ENCODE measurements around the gene ASPM.

ASPM gene, protein sequence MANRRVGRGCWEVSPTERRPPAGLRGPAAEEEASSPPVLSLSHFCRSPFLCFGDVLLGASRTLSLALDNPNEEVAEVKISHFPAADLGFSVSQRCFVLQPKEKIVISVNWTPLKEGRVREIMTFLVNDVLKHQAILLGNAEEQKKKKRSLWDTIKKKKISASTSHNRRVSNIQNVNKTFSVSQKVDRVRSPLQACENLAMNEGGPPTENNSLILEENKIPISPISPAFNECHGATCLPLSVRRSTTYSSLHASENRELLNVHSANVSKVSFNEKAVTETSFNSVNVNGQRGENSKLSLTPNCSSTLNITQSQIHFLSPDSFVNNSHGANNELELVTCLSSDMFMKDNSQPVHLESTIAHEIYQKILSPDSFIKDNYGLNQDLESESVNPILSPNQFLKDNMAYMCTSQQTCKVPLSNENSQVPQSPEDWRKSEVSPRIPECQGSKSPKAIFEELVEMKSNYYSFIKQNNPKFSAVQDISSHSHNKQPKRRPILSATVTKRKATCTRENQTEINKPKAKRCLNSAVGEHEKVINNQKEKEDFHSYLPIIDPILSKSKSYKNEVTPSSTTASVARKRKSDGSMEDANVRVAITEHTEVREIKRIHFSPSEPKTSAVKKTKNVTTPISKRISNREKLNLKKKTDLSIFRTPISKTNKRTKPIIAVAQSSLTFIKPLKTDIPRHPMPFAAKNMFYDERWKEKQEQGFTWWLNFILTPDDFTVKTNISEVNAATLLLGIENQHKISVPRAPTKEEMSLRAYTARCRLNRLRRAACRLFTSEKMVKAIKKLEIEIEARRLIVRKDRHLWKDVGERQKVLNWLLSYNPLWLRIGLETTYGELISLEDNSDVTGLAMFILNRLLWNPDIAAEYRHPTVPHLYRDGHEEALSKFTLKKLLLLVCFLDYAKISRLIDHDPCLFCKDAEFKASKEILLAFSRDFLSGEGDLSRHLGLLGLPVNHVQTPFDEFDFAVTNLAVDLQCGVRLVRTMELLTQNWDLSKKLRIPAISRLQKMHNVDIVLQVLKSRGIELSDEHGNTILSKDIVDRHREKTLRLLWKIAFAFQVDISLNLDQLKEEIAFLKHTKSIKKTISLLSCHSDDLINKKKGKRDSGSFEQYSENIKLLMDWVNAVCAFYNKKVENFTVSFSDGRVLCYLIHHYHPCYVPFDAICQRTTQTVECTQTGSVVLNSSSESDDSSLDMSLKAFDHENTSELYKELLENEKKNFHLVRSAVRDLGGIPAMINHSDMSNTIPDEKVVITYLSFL (N-terminal part only)

DNA sequence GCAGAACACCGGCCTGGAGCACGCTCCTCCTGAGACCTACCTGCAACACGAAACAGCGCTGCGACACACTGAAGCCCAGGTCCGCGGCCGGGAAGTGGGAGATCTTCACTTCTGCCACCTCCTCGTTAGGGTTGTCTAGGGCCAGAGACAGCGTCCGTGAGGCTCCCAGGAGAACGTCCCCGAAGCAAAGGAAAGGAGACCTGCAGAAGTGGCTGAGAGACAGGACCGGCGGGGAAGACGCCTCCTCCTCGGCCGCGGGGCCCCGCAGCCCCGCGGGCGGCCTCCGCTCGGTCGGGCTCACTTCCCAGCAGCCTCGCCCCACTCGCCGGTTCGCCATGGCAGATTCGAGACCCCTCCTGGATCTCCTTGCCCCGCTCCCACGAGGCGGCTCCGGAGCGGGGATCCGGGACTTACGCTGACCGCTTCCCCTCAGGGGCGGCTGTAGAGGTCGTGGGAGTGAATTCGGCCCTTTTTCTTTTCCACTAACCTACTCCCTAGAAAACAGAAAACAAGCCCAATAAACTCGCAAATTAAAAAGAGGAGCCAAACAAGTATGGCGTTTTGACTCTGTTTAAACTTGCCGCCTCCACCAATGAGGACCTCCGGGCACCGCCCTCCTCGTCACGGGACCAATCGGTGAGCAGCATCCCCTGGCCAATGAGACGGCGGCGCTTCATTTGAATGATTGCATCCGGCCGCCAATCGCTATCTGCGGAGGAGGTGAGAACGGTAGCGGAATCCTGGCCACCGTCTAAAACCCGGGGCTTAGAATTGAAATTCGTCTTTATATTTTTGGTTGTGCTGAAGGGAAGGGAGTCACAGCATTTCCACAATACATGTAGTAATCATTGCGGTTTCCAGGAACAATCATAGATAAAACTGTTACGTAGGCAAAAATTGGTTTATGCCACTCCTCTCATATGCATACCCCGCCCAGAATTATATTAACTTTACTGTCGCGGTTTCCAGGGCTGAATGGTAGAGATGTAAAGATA, at the start of gene ASPM:
TSS of gene ASPM (minus strand) at position 569 of the 995 bp plus-strand sequence. CDS start at position 337, 232 bp downstream.
- DNase-seq = peak; percentile 95

DNA sequence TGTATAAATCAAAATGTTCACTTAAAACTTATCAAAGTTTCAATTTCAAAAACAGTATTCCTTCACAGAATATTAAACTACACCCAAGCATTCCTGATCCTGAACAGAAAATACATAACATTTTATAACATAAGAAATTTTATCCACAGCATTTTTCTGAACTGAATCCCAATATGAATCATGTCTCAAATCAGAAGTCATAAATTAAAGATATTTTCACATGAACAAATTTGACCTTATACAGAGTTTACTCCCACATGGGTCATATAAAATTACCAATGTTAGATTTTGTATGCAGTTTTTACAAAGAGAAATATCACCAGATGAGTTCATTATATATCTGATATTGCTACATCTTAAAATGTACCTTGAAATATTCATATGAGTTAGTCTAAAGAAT, 48.6 kb upstream of the ASPM start:
- DNase-seq = no peak

DNA sequence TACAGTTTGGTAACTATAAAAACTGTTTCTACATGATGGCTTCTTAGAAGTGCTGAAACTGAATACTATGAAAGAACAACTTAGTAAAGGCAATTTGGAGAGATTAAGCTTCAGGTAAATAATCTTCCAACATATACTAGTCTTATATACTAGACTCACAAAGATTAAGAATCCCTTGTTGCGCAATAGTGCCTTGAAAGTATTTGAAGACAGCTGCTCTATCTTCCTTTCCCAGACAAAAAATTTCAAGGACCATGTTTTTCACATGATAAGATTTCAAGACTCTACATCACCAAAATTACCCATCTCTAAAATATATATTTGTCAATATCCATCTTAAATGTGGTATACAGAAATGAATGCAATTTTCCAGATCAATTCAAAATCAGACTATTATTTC, 37.7 kb upstream of the ASPM start:
- no peak for DNase-seq

DNA sequence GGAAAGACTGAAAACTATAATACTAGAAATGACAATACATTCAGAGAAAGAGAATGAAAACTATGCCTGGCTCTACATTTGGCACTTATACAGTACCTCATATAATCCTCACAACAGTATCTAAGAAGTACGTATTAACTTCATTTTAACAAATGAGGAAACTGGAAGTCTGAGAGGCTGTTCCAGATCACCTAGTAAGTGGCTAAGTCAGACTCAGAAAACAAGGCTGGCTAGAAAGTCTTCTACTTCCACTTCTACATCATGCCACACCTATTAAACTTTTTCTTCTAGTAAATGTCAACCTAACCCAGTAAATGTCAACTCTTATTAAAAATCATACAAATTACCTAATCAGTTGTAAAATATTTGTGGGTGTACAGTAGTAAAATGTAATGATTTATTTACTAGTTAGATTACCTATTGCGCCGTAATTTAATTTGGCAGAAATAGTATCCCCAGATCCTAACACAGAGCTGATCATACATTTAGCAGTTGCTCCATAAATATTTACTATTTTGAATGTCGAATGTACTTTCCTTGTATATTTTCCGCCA, 36.8 kb upstream of the ASPM start:
- DNase-seq = no peak

DNA sequence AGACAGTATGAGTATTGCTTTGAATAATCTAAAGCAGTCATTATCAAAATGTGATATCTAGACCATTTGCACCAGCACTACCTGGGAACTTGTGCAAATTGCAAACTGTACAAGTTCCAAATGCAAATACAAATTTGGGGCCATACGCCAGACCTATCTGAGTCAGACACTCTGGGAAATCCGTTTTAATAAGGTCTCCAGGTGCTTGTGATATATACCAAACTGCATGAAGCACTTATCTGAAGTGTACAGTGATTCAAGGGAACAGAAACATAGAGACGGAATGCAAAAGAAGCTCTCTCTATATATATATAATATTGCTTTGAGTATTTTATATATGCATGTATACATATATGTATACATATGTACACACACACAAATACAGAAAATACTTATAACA, 36.2 kb upstream of the ASPM start:
- no peak for DNase-seq

DNA sequence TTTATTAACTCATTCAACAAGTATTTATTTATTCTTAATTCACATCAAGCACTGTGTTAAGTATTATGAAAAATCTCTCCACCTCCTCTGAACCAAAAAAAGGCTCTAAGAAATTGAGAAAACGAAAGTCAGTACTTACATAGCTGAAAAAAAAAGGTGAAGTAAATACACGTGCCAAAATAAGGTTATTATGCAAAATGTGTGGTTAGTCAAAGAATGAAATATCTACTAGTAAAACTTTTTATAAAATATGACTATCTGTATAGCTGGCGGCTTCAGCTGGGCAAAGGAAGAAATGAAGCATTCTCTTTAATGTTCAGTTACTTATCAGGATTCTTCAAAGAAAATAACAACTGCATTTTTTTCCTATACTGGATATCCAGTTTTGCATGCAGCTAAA, 35.5 kb upstream of the ASPM start:
- DNase-seq = no peak

DNA sequence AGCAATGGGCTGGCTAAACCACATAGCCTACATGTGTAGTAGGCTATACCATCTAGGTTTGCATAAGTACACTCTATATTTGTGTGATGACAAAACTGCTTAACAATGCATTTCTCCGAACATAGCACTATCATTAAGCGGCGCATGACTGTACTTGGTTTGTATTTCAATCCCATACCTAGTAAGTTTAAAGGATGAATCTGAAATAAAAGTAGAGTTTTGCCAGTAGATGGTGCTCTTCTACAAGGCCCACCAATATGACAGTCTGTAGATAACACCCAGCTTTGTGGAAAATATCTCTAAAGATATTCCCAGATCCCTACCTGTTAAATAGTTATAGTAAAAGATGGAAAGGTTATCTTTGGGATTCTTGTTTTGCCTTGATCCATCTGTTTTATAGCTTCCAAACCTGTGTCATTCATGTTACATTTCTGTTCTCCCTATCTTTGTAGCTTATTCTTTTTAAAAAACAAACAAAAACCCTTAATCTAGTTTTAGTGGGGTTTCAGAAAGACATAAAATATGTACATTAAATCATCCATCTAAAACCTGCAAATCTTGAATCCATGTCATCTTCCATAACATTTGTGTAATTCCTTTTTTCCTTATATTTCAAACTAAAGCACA, 33.9 kb upstream of the ASPM start:
- DNase-seq = no peak

DNA sequence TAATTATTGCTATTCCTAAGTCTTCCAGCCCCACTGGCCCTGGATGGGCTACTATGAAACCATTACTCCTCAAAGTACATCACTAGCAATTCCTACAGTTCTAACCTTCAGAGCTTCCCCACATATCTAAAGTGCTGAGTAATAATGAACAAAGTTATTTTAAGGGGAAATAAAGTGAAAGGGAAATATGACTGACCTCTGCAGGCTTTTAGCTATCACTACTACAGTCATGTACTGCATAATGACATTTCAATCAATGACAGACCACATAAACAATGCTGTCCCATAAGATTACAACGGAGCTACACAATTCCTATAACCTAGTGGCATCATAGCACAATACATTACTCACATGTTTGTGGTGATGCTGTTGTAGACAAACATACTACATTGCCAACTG, 32.5 kb upstream of the ASPM start:
- no peak for DNase-seq

DNA sequence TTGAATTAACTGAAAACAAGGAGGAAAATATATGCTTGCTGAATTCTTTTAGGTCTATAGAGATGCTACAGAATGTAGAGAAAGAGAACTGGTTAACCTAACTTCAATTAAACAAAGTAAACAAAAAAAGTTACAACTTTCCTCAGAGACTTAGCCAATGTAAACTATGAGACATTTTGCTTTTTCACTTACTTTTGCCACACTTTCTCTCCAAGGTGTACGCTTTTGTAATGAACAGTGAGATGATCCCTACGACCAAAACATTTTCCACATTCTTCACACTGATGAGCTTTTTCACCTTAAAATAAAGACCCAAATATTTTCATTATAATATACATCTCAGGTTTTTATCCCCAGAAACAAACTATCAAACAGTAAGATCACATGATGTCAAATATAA, 28.3 kb upstream of the ASPM start:
- DNase-seq = no peak

DNA sequence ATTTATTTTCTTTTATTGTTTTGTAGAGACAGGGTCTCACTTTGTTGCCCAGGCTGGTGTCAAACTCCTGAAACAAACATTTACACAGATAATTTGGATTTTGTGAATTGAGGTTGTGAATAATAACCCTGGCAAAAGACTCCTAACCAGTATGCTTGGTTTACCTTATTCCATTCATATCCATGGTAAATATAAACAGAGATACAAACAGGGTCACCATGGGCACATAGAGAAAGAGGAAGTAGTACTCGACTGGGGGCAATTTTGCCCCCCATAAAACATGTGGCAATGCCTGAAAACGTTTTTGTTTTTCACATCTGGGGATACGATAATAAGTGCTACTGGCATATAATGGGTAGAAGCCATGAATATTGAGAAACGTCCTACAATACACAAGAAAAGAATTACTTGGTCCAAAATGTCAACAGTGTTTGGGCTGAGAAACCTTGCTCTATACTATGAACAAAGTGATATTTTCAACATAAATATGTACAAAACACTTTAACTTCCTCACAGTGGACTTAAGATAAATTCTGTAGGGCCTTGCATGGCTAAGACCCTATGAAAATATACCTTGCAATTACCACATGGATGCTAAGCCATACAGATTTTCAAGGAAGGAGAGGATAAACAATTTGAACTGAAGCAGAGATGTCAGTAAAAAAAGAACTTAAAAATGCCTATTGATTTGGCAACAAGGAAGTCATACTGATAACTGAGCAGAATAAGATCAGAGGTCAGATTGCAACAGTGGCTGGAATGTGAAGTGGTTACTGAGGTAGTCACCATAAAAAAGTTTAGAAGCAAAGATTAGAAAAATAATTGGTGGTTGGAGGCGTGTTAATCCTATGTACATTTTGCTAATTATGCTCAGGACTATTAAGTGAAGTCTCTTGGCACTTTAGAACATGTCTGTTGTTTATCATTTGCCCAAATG, 27.4 kb upstream of the ASPM start:
- DNase-seq = no peak

DNA sequence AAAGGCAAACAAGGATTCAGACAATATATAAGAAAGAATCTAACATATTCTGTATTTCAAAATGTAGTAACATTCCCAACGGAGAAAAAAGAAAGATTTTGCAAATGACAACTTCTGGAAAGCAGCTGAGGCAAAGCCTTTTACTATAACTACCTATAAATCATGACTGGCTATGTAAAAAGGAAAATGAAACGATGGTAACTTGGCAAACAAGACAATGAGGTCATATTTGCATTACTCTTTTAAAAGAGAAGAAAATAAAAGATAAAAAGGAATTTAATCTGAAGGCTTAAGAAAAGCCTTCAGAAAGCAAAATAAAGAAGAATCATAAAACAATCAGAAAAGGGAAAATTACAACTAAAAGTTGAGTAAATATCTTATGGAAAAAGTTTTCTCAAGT, 25.1 kb upstream of the ASPM start:
- DNase-seq = no peak

DNA sequence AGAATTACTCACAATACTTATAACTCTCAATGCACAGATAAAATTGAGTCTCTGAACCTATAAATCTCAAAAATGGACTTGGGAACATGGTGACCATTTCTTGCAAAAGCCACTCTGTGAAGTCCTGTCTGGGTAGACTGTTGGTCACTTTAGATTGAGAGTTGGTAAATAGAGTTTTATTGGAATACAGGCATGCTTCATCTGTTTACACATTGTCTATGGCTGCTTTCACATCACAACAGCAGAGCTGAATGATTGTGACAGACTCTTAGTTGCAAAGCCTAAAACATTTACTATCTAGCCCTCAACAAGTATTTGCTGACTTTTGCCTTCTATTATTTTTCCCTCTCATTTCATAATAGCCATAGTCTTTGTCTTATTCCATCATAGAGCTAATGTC, 24.1 kb upstream of the ASPM start:
- no peak for DNase-seq

DNA sequence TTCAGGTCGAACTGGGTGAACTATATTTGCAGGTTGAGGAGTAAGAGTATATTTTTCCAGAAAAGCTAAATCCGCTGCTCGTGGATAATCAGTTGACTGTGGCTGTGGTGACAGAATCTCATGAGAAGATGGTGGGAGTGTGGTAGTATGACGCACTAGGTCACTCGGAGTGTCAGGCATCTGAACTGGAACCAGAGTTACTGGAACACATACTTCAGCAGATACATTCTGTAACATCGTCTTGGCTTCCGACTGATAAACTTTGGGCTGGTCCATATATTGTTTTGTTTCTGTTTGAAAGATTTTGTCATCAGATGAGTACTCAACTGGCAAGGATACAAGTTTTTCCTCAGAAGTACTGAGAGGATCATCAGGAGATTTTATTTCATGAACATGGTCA, 13.0 kb upstream of the ASPM start:
- DNase-seq = no peak

DNA sequence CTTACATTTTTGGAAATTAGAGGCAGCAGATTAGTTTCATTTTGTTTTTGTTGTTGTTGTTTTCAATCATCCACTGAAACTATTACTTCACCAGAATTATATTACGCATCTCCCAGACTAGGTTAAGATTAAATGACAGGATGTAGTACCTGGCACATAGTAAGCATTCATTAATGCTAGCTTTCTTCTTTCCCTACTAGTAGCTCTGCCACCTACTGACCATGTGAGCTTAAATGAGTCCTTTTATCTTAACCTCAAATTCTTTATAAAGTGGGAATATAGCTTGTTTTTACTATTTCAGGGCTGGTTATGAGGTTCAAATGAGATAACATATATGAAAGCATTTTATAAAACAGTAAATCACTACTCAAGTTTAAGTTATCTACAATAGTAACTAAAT, 10.2 kb upstream of the ASPM start:
- DNase-seq = no peak

DNA sequence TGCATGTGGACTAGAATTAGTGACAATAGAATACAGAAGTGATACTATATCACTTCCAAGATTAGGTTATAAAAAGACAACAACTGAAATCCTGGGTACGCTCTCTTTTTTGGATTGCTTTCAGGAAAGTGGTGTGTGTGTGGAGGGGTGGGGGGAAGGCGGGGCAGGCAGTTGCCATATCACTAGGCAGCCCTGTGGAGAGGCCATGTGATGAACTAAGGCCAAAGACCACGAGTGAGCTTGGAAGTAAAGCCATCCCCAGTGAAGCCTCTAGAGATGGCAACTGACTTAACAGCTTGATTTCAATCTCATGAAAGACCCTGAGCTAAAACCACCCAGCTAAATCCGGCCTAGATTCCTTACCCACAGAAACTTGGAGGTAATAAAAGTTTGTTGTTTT, 6.2 kb upstream of the ASPM start:
- DNase-seq = no peak

DNA sequence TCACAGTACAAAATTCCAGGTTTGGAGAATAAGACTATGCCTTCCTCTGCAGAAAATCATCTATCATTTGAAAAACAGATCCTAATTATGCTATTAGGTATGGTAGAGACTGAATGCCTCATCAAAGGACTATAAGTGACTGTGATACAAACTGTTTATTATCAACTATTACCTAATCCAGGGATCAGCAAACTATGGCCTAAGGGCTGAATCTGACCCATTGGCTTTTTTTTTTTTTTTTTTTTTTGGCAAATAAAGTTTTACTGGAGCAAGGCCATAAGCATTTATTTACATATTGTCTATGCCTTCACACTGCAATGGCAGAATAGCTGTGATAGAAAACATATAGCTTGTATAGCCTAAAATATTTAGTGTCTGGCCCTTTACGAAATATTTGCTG, 4.7 kb upstream of the ASPM start:
- DNase-seq = no peak

DNA sequence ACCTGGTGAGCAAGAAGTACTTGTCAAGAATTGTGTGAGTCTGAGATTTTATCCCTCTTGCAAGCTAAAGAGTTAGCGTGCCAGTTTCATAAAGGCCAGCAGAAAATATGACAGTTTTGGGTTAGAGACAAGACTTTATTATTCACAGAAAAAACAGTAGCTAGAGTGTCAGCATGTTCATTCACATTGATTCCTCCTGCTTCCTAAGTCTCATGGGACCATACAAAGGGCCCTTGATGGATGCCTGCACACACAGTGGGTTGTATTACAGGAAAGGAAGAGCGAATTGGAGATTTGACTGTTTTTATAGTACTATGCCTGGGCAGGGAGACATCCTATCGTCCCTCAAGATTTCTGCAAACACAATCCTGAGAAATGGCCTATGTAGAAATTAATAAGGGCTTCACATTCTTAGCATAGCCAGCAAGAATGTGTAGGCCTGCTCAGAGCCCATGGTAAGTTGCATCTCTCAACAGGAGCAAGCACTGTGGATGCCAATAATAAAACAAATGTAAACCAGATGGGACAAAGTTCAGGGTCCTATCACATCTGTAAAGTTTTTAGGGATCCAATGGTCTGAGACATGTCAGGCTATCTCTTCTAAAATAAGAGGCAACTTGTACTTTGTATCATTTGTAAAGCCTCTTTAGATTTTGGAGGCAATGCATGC, 4.0 kb upstream of the ASPM start:
- no peak for DNase-seq

DNA sequence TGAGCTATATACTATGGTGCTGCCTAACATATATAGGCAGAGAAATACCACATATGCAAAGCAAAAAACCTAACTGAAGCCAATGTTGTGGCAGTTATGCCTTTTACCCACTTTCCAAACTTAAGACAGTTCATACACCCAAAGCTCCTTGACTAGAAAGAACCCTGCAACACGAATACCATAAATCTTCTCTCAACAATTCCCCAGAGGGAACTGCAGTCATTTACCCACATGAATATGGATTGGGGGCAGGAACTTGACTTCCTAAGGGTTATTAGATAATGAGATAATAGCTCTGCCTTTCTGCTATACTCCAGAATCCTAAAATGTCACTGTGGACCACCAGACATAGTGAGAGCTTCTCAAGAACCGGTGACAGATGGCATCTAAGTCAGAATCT, 2.9 kb upstream of the ASPM start:
- DNase-seq = no peak

DNA sequence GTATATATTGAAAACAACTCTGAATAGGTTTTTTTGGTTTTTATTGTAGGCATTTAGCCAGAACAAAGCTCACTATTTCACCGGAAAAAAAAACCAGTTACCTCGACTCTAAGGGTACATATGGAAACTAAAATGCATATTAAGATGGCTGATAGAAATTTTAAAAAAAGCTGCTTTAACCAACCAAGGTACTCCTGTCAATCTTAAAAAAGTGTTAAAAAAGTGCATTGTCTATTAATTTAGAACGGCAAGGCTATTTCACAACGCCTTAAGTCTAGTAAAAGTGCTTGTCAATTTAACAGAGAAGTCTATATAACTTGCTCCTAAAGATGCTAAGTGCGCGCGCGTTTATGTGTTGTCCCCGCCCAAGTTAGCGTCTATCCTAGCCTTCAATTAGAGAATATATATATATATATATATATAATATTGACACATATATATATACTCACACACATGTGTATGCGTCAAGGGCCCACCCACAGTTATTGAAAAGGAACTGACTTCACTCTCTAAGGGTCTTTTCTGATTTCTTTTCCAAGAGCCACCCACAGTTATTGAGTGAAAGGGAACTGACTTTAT, 934 bp downstream of the ASPM start:
- DNase-seq = peak; percentile 32

Measured in stimulated activated CD8-positive, alpha-beta memory T cell treated with anti-CD3 and anti-CD28 coated beads, Interleukin-4, amount 100 ng/mL, for 48 hours (primary cell).